Stimulated activated CD4-positive, alpha-beta T cell treated with anti-CD3 and anti-CD28 coated beads, Interleukin-15, amount 100 ng/mL, for 1 hour (primary cell): ENCODE results near the gene COX4I1.
"Not testable (repeated sequence)": the region's sequence is repeated elsewhere in the genome, so short reads cannot be mapped to it uniquely, and the experiment has no call there.

Source experiments
- DNase-seq, 2 donors: peaks; one replicate each; pipeline ENCODE4 v3.0.0-alpha.2; 2020; ENCODE audit warnings: low read depth in 1 of 2, low spot score in 1 of 2

The COX4I1 gene

DNA sequence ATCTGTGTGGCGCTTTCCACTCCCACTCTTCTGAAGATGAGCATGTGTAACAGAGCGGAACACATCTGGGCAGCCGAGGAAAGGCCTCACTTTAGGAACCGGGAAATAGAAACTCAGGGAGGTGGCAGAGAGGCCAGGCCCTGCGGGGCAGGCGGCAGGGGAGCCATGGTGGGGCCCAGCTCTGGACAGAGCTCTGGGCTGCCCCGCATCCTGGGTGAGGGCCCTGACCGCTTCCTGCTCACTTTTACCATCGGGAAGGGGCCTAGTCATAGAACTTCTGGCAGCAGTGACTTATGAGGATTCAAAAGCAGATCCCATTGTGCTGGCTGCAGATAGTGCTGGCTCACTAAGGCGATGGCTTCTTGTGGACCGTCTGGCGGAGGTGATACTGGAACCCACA lies 22.6 kb downstream of the COX4I1 start:
- DNase-seq: no peak

DNA sequence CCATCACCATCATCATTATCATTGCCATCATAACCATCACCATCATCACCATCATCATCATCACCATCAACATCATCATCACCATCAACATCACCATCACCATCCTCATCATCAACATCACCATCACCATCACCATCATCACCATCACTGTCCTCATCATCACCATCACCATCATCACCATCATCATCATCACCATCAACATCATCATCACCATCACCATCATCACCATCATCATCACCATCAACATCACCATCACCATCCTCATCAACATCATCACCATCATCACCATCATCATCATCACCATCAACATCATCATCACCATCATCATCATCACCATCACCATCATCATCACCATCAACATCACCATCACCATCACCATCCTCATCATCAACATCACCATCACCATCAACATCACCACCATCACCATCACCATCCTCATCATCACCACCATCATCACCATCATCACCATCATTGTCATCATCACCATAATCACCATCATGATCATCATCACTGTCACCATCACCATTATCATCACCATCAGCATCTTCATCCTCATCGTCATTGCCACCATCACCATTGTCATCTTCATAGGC lies 23.9 kb downstream of the COX4I1 start:
- no peak for DNase-seq

DNA sequence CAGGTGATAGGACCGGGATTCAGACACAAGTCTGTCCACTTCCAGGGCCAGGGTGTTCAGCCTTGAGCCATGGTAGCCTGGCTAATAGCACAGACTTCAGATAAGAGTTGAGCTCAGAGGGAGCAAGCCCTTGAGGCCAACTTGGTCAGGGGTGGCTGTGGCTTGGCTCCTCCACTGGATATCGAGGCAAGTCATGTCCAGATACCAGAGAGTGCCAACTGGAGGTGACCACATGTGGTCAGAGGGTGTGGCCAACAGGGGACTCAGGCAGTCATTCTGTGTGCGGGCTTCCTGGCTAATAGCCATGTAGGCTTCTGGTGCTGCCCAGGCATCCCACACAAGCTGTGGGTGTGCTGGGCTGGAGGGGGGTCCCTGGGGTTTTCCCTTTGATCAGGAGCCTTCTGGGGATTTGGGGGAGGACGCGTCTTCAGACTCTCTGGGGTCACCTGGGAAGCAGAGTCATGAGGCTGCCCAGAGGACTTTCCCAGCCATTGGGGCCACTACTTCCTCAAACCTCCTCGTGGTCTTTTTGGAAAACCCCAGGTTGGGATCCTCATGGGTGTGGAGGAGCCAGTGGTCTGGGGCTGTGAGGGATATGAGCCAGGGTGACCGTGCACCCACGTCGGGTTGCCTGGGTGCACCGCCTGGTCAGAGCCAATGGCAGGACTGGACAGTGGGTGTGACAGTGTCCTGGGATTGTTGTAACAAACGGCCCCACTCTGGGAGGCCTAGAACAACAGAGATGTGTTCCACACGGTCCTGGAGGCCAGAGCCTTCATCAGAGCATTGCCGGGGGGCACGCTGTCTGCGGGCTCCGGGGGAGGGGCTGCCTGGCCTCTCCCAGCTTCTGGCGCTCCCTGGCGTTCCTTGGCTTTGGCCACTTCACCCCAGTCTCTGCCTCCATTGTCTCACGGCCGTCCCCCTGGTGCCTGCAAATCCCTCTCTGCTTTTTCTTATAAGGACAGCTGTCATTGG lies 25.0 kb downstream of the COX4I1 start:
- no peak for DNase-seq

DNA sequence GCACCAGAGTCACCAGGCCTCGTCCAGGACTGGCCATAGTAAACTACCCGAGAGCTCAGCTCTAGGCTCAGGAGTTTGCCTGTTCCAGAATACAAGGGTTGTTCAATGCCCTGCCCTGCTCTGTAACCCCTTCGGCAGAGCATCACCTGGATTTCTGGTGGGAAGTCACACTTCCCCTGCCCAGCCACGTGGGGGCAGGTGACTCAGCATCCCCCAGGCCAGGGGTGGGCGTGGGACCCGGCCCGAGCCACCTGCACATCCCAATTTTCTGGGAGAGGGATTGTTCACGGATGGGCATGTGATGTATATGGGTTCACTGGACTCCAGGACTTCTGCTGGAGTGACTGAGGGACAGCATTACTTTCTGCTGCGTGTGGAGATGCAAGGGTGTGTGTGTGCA lies 25.8 kb downstream of the COX4I1 start:
- DNase-seq: no peak

DNA sequence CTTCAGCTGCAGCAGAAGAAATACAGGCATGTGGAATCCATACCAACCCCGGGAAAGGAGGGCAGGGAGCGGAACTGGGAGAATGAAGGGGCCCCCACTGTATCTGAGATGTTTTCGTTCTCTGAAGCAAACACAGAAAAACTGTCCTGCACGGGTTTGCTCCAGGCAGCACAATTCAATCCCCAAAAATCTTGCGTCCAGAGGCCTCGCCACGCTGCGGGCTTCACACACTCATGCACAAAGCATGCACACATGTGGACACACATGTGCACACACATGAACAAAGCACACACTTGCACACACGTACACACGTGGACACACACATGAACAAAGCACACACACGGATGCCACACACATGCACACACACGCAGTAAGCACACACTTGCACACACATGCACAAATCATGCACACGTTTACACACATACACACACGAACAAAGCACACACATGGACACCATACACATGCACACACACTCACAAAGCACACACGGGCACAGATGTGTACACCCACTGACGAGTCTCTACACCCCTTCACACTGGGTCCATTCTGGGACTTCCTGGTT lies 27.3 kb downstream of the COX4I1 start:
- DNase-seq: no peak

DNA sequence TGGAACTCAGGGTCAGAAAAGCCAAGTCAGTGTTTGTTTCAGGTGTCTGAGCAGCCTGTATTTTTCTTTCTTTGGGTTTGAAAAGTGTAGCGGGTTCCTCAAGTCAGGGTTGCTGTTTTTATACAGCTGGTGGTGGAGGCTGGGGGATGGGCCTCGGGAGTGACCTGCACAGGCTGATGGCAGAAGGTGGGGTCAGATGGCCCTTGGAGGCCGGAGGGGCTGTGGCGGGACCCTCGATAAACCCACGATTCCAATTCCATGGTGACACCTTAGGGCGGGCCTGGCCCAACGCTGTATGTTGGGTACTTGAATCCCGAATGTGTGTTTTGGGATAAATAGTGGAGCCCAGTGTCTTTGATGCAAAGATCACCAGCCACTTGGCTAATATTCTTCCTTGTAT lies 28.7 kb downstream of the COX4I1 start:
- no peak for DNase-seq

DNA sequence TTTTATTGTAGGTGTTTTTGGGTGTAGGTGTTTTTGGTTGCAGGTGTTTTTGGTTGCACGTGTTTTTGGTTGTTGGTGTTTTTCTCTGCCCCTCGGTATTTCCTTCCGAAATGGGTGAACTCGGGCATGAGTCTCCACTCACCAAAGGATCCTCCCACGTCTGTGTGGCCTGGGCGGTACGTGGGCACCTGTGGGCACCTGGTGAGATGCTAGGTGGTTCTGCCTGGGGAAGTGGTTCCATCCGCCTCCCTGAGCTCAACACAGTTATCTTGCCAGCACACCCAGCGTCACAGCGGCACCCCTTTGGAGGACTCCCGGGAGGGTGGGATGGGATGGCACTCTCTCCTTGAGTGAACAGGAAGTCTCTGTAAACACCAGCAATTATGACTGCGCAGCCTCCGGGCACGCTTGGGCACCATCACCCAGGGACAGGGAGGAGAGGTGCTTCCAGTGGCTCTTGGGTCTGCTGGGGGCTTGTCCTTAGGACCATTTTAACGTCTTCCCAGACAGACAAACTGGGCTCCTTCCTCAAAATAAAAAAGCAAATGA lies 29.8 kb downstream of the COX4I1 start:
- DNase-seq: no peak

DNA sequence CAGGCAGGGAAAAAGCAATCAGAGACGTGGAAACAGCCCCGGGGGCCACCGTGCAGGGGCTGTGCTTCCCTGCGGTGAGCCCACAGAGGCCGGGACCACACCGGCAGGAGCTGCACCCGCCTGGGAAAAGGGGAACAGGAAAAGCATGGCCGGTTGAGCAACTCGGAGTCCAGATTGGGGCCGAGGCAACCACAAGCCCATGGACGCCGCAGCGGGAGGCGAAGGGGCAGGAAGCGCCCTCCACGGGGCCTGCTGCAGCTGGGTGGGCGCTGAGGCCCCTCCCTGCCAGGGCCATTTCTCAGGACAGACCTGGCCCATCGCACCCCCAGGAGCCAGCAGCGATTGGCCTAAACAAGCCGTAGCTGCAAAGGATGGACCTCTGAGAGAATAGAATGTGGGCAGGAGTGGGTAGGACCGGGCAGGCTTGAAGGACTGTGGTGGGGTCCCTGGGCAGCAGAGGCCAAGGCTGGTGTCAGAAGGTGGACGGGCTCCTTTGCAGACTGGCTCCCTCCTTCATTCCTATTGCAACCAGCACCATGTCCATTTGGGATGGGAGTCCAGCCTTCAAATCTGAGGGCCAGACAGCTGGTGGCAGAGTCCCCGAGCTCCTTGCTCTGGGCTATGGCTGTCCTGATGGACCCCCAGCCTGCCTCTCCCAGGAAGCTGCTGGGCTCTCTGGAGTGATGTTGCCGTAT lies 30.4 kb downstream of the COX4I1 start:
- no peak for DNase-seq

DNA sequence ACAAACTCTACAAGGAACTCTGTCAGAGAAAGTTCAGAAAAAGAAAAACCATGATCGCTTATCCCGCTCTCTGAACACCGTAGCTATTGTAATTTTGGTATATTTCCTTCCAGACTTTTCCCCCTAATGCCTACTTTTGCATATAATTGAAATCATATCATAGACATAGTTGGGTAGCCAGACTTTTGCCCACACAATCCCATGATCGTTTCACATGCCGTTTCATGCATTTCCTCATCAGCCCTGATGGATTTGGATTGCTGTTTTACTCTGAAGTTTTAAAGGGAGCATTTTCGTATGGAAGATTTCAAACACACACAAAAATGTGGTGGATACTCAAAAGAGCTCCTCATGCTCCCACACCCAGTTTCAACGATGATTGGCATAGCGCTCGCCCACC lies 31.3 kb downstream of the COX4I1 start:
- DNase-seq: no peak

DNA sequence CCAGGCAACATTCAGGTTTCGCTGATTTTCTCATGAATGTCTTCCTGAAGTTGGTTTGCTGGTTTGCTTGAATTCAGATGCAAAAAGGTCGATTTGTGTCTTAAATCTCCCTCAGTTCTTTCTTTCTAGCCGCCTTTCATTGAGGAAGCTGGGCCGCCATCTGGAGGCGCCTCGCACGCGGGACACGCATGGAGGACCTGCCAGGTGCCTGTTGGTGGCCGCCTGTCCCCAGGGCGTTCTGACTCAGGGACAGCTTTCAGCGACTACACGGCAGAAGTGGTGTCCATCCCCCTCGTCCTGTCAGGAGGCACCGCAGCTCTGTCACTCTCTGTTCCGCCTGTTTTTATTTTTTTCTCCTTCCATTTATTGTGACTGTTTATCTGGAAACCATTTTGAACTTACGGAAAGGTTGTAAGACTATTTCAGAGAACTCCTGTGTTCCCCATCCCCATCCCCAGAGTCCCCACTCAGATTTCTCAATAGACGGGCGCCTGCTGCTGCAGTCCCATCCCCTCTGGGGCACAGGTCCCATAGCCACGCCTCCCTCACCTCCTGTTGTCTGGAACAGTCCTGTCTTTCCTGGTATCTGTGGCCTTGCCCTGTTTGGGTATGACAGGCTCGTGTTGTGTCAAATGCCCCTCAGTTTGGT lies 33.2 kb downstream of the COX4I1 start:
- DNase-seq: no peak

DNA sequence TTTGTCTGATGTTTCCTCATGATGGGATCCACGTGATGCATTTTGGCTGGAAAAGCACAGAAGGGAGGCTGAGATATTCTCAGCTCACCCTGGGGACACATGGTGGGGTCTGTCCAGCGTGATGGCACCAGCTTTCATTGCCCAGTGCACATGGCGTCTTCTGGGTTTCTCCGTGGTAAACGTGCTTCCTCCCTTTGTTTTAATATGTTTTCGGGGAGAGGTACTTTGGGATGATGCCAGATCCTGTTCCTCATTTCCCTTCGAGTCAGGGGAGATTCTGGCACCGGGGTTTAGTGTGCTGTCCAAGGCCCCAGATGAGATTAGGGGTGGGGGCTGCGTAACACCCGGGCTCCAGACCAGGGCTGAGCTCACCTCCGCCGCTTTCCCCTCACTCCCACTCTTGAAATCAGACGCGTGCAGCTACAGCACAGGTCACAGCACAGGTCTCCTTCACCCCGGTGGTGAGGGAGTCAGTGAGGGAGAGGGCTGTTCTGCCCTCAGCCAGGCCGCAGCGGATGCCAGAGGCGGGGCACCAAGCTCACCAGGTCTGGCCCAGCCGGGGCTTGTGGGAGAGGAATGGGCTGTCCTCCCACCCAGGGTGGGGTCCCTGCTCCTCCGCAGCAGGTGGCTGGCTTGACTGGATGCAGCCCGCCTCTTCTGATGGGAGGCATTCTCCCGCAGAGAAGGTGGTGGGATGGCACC lies 33.9 kb downstream of the COX4I1 start:
- no peak for DNase-seq

DNA sequence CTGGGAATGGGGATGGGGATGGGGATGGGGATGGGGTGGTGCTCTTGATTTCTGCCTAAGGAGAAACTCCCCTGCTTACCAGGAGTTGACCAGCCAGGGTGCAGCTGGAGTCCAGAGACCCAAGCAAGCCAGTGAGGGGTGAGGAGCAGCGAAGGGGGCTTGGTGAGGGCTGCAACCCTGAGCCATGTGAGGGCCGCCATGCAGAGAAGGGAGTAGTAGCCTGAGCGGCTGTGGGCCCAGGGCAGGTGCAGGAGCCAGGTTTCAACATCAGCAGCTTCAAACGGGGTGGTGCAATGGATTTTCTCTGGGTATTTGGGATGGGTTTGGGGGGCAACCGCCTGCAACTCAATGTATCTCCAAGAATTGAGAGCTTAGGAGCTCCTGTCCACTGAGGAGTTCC lies 35.2 kb downstream of the COX4I1 start:
- DNase-seq: no peak

DNA sequence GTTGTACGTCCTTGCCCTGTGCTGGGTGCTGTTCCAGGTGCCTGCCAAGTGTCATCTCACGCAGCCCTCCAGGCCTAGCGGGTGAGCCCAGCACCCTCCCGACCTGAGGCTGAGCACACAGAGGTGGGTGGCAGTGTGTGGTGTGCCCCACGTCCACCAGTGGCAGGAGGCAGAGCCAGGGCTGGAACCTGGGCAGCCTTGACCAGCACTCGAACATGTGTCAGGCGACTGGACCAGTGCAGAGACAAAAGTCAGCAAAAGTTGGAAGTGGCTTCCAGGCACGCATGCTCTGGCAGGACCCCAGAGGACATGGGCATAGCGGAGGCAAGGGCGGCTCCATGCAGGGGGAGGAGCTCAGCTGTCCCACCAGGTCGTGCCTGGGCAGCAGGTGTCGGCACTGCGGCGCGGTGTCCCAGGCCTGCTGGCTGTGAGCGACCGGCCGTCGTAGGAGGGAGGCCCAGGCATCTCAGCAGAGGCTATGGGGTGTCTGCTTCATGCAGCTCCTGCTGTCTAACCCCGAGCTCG lies 35.8 kb downstream of the COX4I1 start:
- no peak for DNase-seq

DNA sequence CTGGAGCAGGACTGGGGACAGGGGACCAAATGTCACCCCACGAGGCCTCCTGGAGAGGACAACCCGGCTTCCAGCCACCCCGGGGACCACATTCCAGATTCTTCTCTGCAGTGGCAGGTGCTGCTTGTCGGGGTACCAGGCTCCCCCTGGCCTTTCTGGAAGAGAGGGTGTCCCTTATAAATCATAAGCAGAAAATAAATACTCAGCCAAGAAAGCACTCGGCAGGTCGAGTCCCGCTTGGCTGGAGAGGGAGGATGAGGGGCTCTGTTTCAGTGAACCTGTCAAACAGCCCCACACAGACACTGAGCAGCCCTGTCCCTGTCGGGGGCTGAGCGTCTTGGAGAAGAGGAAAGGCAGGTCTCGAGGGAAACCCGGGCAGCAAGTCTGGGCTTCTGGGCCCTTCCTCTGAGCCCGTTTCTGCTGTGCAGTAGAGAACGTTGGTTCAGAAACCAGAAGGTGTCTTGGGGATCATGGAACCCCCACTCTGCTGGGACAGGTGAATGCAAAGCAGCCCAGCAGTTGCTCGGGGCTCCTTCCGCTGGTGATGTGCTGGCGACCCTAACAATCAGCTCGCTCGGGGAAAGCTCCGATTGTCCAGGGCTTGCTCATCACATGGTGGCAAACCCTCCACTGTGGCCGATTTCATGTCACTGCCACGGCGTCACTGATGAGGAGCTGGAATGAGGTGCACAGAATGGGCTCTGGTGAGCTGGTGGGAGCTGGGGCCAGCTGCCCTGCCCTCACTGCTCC lies 36.6 kb downstream of the COX4I1 start:
- no peak for DNase-seq

DNA sequence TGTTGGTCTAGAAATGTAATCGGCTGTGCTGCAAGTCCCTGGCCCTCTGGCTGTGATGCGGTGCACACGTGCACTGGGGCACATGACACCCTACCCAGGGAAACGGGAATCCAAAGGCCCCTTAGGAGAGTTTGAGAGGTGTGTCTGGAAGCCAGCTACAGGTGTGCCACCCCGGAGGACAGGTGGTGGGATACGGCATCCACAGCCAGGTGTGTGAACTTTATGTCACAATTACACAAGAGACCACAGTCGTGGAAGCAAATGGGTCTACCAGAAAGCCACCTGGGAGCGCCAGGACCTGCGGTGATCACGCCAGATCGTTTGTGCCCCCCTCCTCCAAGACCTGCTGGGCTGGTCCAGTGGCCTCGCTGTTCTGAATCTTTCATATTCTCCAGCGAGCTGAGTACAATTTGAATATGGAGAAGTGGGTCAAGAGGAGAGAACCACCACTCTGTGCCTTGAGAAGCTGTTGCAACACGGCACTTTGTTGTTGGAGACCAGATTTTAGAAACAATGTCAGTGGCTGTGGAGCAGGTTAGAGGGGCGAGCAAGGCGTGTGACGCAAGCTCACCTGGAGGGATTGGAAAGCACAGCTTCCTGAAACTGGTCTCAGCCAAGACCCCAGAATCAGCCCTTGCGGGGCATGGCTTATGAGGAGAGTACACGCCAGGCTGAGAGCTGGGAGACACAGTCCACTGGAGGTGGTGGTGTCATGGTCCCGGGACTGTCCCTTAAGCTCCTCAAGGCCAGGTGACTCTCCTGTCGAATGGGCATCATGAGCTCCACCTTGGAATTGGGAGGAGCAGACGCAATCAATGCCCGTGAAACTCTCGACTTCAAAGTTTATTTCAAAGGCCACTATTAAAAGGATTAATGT lies 37.4 kb downstream of the COX4I1 start:
- DNase-seq: no peak

DNA sequence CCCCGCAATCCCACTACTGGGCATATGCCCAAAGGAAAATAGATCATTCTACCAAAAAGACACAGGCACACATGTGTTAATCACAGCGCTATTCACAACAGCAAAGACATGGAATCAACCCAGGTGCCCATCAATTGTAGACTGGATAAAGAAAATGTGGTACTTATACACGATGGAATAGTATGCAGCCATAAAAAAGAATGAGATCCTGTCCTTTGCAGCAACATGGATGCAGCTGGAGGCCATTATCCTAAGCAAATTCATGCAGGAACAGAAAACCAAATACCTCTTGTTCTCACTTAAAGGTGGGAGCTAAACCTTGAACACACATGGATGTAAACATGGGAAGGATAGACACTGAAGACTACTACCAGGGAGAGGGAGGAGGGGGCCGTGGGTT lies 38.2 kb downstream of the COX4I1 start:
- DNase-seq: not testable (repeated sequence)

DNA sequence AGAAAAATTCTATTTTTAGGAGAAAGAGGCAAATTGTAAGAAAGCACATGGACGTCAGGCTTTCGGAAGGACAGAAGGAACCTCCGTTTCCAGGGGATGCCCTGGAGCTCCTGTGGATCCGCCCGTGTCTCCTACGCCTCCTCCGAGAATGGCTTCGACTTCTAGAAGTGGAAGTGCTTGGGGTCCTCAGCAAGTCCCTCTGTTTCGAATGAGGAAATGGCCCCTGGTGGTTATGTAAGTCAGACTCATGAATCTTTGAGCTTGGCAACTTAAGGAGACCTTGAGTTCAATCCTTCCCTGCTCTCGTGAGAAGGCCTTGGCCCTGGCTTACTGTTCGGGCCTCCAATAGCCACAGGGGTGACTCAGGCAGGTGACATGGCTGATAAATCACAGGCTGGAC lies 38.9 kb downstream of the COX4I1 start:
- DNase-seq: no peak

DNA sequence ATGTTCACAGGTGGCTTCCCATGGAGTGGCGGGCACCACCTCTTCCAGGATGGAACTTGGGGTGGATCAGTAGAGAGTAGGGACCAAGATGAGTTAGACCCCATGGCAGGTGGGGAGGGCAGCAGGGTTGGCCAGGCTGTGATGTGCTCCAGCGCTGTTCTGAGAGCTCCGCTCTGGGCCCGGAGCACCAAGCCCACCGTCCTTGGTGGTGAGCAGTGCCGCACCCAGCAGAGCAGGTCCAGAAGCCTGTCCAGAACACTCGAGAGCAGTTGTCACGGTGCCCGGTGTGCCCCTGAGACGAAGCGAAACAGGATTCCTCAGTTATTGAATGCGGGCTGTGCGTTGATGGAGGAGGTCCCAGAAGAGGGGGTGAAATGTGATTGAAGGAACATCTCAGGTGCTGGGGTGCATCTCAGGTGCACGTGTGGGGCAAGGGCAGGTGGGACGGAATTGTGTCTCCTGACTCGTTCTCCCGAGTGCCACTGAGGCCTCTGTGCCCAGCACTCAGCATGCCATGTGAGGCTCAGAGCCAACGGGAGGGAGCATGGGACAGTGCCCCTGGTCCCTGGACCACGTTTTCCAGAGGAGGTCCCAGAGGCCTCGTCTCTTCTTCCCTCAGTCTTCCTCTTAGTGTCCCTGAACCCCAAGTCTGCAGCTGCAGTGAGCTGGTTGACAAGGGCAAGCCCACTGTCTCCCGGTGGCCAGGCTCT lies 39.5 kb downstream of the COX4I1 start:
- DNase-seq: no peak
